ENCODE measurements around the gene AGPAT3. TPM values are rescaled to one million over a fixed set of nuclear protein-coding genes. Genes with fewer than 3 reads are reported as not detected.

Gene AGPAT3
- polyA plus RNA-seq, 2 of the 4 experiments (the other 2 are of a cell fraction): 18.2 to 20.3 TPM

GRCh38 chr21:43868461-43868860 is 3.4 kb downstream of the AGPAT3 start:
- CTCF ChIA-PET: interaction anchor here (1.5 to 2.5 kb wide), 2 partner anchors 57 to 70 kb away, joined by 3 to 7 read pairs; no protein-coding TSS in a partner anchor
- WGBS (ENCODE audit: missing lambda C conversion rate): 89% methylated on average over 6 of the region's 6 CpGs
- FAIRE-seq (no peak), DNase-seq (ENCODE audit: low read depth in 1 of 2, low spot score in 1 of 2) (no peak), ATAC-seq (no peak)
- Histone ChIP-seq H3K27ac (no peak overlapping the region), H3K4me3 (no peak overlapping the region), H3K9me3 (no peaks in the 10 kb centered on the region), H3K4me2 (no peak overlapping the region), H3K4me1 (peaks cover 10% of the 10 kb centered on the region; the same call in 2 of the 3 replicates)
- TF ChIP-seq E2F6 (IDR thresholded peaks at IDR 0.05; ENCODE audit: borderline replicate concordance, low read depth) (no peak), ELK1 (IDR thresholded peaks at IDR 0.05; ENCODE audit: low read depth, low read length) (no peak), BHLHE40 (IDR thresholded peaks at IDR 0.05; ENCODE audit: low read depth, low read length) (no peak), HOXB5 (CRISPR knock-in tag; IDR thresholded peaks at IDR 0.05) (no peak), EHF (CRISPR knock-in tag; IDR thresholded peaks at IDR 0.05) (no peak), GATA3 (IDR thresholded peaks at IDR 0.05; ENCODE audit: borderline replicate concordance) (no peak), ATOH8 (CRISPR knock-in tag; IDR thresholded peaks at IDR 0.05; ENCODE audit: low read depth) (no peak), JUNB (IDR thresholded peaks at IDR 0.05) (no peak), NPAS2 (CRISPR knock-in tag; IDR thresholded peaks at IDR 0.05; ENCODE audit: borderline replicate concordance) (no peak), CBX2 (IDR thresholded peaks at IDR 0.05; ENCODE audit: borderline replicate concordance, low read depth) (no peak), SREBF2 (IDR thresholded peaks at IDR 0.05) (no peak), FOXS1 (CRISPR knock-in tag; IDR thresholded peaks at IDR 0.05) (no peak), KDM5A (IDR thresholded peaks at IDR 0.05) (no peak)
- POLR2A ChIA-PET: no interaction called here

GRCh38 chr21:43869486-43870325 is 4.7 kb downstream of the AGPAT3 start:
- ChIA-PET POLR2A (no interaction called here), CTCF (interaction anchor here (1.5 to 2.5 kb wide), 2 partner anchors 59 to 69 kb away, joined by 3 to 7 read pairs; no protein-coding TSS in a partner anchor)
- 92% methylated on average over 21 of the region's 21 CpGs for WGBS (ENCODE audit: missing lambda C conversion rate)
- no peak overlapping the region for H3K4me3 ChIP-seq
- H3K9me3 ChIP-seq: no peaks in the 10 kb centered on the region
- DNase-seq (ENCODE audit: low read depth in 1 of 2, low spot score in 1 of 2): no peak
- peaks cover 10% of the 10 kb centered on the region; the same call in 2 of the 3 replicates for H3K4me1 ChIP-seq
- no peak overlapping the region for H3K4me2 ChIP-seq
- ATAC-seq: no peak
- TF ChIP-seq HOXB13 (CRISPR knock-in tag; IDR thresholded peaks at IDR 0.05; ENCODE audit: low read depth) (no peak), BHLHE40 (IDR thresholded peaks at IDR 0.05; ENCODE audit: low read depth, low read length) (no peak), ZC3H11A (IDR thresholded peaks at IDR 0.05) (no peak), PHF8 (IDR thresholded peaks at IDR 0.05; ENCODE audit: borderline replicate concordance, low read depth) (no peak), CEBPB (IDR thresholded peaks at IDR 0.05) (no peak), CBX2 (IDR thresholded peaks at IDR 0.05; ENCODE audit: borderline replicate concordance, low read depth) (no peak), CHD2 (IDR thresholded peaks at IDR 0.05; ENCODE audit: low read length, partially characterized antibody) (no peak), EP300 (IDR thresholded peaks at IDR 0.05) (no peak)
- no peak overlapping the region for H3K27ac ChIP-seq
- FAIRE-seq: no peak

GRCh38 chr21:43871487-43871886 is 6.5 kb downstream of the AGPAT3 start:
- no peaks in the 10 kb centered on the region for H3K9me3 ChIP-seq
- WGBS (ENCODE audit: missing lambda C conversion rate): 91% methylated on average over 4 of the region's 4 CpGs
- DNase-seq (ENCODE audit: low read depth in 1 of 2, low spot score in 1 of 2) (no peak), FAIRE-seq (no peak), ATAC-seq (no peak)
- no peak overlapping the region for H3K4me3 ChIP-seq
- POLR2A ChIA-PET: no interaction called here
- H3K4me1 ChIP-seq: peaks cover 7% of the 10 kb centered on the region; the same call in 2 of the 3 replicates
- H3K4me2 ChIP-seq: no peak overlapping the region
- H3K27ac ChIP-seq: no peak overlapping the region
- CTCF ChIA-PET: no interaction called here
- TF ChIP-seq EP300 (IDR thresholded peaks at IDR 0.05) (no peak), ZFP36 (IDR thresholded peaks at IDR 0.05; ENCODE audit: borderline replicate concordance, partially characterized antibody) (no peak), RCOR1 (IDR thresholded peaks at IDR 0.05; ENCODE audit: low read depth, low read length) (no peak), NFE2L2 (conservative IDR thresholded peaks at IDR 0.05; ENCODE audit: low read length) (no peak), ZSCAN20 (CRISPR knock-in tag; IDR thresholded peaks at IDR 0.05) (no peak), HEYL (CRISPR knock-in tag; IDR thresholded peaks at IDR 0.05) (no peak), SREBF2 (IDR thresholded peaks at IDR 0.05) (no peak), RFX5 (IDR thresholded peaks at IDR 0.05) (no peak), CTCF (IDR thresholded peaks at IDR 0.05) (no peak), MYC (IDR thresholded peaks at IDR 0.05; ENCODE audit: borderline replicate concordance, low read length) (no peak), POLR2AphosphoS2 (conservative IDR thresholded peaks at IDR 0.05; ENCODE audit: low read length) (no peak), ZC3H11A (IDR thresholded peaks at IDR 0.05) (no peak), USF2 (IDR thresholded peaks at IDR 0.05) (no peak), HOXB5 (CRISPR knock-in tag; IDR thresholded peaks at IDR 0.05) (no peak)
